ENCODE measurements around the gene STAG1.
"Not testable (repeated sequence)": the region's sequence is repeated elsewhere in the genome, so short reads cannot be mapped to it uniquely, and the experiment has no call there.

GRCh38 chr3:136514533-136514932, 237.6 kb downstream of the STAG1 start:
- TF ChIP-seq POLR2AphosphoS5 (IDR thresholded peaks at IDR 0.05; ENCODE audit: low read depth, low read length); TAF1 (IDR thresholded peaks at IDR 0.05; ENCODE audit: low read depth, low read length); POLR2A (IDR thresholded peaks at IDR 0.05; ENCODE audit: low read depth, low read length); SPI1 (IDR thresholded peaks at IDR 0.05; ENCODE audit: low read depth, low read length); PAX5 (IDR thresholded peaks at IDR 0.05; ENCODE audit: insufficient read depth, low read length, severe bottlenecking); POU2F2 (IDR thresholded peaks at IDR 0.05; ENCODE audit: low read depth, low read length): not testable (repeated sequence)

All from GM12891 (cell line).